ENCODE data around the gene BPNT1. TPM values are rescaled to one million over a fixed set of nuclear protein-coding genes. Genes with fewer than 3 reads are reported as not detected.
"Not testable (repeated sequence)": the region's sequence is repeated elsewhere in the genome, so short reads cannot be mapped to it uniquely, and the experiment has no call there.

The BPNT1 gene
- total RNA-seq (2014; rRNA removed): 35.8 and 41.9 TPM in 2 replicates
- polyA plus RNA-seq (2012): 22.0 TPM

GRCh38 chr1:220089650-220090556 is at the start of gene BPNT1:
Gene BPNT1 (minus strand): TSS chr1:220089788. CDS start chr1:220079846, 9,942 bp downstream.
- DNase-seq (ENCODE audit: low read depth): peak; percentile 92

- DNase-seq (ENCODE audit: low read depth): no peak
Measured at GRCh38 chr1:220137019-220137786, 47.6 kb upstream of the BPNT1 start.

GRCh38 chr1:220135755-220136154 is 46.2 kb upstream of the BPNT1 start:
- DNase-seq (ENCODE audit: low read depth): no peak

- DNase-seq (ENCODE audit: low read depth): no peak
Measured at GRCh38 chr1:220129479-220130210, 40.1 kb upstream of the BPNT1 start.

GRCh38 chr1:220127076-220127475 is 37.5 kb upstream of the BPNT1 start:
- DNase-seq (ENCODE audit: low read depth): no peak

GRCh38 chr1:220124542-220124941 is 35.0 kb upstream of the BPNT1 start:
- DNase-seq (ENCODE audit: low read depth): no peak

GRCh38 chr1:220123889-220124288 is 34.3 kb upstream of the BPNT1 start:
- DNase-seq (ENCODE audit: low read depth): no peak

GRCh38 chr1:220123066-220123465 is 33.5 kb upstream of the BPNT1 start:
- no peak for DNase-seq (ENCODE audit: low read depth)

- DNase-seq (ENCODE audit: low read depth): no peak
Measured at GRCh38 chr1:220121791-220122530, 32.4 kb upstream of the BPNT1 start.

- DNase-seq (ENCODE audit: low read depth): no peak
Measured at GRCh38 chr1:220119043-220119512, 29.5 kb upstream of the BPNT1 start.

GRCh38 chr1:220113136-220113695 is 23.6 kb upstream of the BPNT1 start:
- DNase-seq (ENCODE audit: low read depth): peak; percentile 40

GRCh38 chr1:220112600-220112999 is 23.0 kb upstream of the BPNT1 start:
- not testable (repeated sequence) for DNase-seq (ENCODE audit: low read depth)

GRCh38 chr1:220110473-220110872 is 20.9 kb upstream of the BPNT1 start:
- DNase-seq (ENCODE audit: low read depth): not testable (repeated sequence)

GRCh38 chr1:220099826-220100225 is 10.2 kb upstream of the BPNT1 start:
- DNase-seq (ENCODE audit: low read depth): no peak

GRCh38 chr1:220094016-220094911 is 4.7 kb upstream of the BPNT1 start, which contains the start of gene IARS2:
Gene IARS2 (plus strand): TSS chr1:220094132. CDS start chr1:220094217, 85 bp downstream.
- DNase-seq (ENCODE audit: low read depth): peak; percentile 78

GRCh38 chr1:220093361-220094015 is 3.9 kb upstream of the BPNT1 start:
- no peak for DNase-seq (ENCODE audit: low read depth)

- no peak for DNase-seq (ENCODE audit: low read depth)
Measured at GRCh38 chr1:220092694-220093093, 3.1 kb upstream of the BPNT1 start.

GRCh38 chr1:220086261-220086686 is 3.3 kb downstream of the BPNT1 start:
- DNase-seq (ENCODE audit: low read depth): not testable (repeated sequence)

GRCh38 chr1:220084460-220084859 is 5.1 kb downstream of the BPNT1 start:
- no peak for DNase-seq (ENCODE audit: low read depth)
